GM10266 (cell line): ENCODE results near the gene RPS19.
A peak's percentile ranks its signal among the peaks of the same experiment; 100 is the strongest.

Experiments used
- DNase-seq: peaks from one replicate; pipeline ENCODE4 v3.0.0; 2012; ENCODE audit errors: extremely low spot score
- TF ChIP-seq, protein P1 (sequence below): IDR thresholded peaks from 2 replicates; pipeline ENCODE4 v1.5.1; 2012; ENCODE audit warnings: mild to moderate bottlenecking, low read depth; ENCODE audit not compliant: control insufficient read depth, insufficient read depth; ENCODE audit errors: missing control alignments

The RPS19 gene

DNA sequence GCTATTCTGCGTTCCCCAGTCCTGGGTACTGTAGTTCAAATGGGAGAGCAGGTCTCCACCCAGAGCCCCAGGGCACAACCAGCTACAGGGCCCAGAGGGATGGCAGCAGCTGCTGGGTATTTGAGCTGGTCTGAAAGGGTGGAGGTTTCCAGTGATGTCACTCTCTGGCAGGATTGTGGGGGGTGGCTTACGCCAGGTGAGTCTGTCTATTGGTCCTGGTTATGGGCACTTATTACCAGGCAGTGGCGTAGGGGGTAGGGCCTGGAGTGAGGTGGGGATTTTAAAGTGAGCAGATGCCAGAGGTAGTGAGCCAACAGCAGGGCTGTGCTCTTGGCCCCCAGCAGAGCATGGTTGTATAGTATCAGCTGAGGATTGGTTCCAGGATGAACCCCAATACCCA is 6.2 kb downstream of the RPS19 start:
- TF ChIP-seq, protein P1, sequence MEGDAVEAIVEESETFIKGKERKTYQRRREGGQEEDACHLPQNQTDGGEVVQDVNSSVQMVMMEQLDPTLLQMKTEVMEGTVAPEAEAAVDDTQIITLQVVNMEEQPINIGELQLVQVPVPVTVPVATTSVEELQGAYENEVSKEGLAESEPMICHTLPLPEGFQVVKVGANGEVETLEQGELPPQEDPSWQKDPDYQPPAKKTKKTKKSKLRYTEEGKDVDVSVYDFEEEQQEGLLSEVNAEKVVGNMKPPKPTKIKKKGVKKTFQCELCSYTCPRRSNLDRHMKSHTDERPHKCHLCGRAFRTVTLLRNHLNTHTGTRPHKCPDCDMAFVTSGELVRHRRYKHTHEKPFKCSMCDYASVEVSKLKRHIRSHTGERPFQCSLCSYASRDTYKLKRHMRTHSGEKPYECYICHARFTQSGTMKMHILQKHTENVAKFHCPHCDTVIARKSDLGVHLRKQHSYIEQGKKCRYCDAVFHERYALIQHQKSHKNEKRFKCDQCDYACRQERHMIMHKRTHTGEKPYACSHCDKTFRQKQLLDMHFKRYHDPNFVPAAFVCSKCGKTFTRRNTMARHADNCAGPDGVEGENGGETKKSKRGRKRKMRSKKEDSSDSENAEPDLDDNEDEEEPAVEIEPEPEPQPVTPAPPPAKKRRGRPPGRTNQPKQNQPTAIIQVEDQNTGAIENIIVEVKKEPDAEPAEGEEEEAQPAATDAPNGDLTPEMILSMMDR, result no peak
- DNase-seq, result no peak

DNA sequence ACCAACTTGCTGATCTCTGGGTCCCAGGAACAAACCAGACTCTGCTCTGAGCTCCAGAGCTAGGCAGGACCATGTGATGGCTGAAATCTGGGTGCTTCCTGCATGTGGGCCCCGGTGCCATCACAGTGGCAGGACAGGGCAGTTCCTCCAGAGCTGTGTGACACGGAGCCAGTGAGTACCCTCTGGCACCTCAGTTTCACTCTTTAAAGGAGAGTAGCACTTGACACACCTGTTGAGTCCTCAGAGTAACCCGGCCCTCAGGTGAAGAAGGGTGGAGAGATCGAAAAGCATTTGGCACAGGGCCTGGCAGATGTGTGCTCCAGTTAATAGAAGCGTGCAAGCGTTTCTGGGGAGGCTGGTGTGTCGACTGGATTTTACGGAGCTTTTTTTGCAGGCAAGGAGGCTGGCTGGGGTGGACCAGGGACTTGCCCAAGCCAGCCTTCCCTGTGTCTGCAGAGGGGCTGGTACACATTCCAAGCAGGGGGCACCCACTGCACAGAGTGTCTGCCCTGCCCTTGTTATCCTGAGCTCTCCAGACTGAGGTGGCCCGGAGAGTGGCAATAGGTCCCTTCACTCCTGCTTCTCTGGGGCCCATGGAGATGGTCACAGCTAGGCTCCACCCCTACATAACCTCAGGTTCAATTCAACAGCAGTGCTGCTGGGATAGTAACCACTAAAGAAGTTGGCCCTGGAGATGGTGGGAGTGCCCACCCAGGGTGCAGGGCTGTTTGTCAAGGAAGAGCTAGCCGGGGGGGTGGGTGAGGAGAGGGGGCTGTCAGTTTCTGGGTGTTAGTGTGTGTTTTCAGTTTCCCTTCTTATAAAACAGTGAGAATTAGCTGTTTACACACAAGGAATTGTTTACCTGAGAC is 8.3 kb downstream of the RPS19 start:
- TF ChIP-seq, protein P1, result no peak
- DNase-seq, result no peak

DNA sequence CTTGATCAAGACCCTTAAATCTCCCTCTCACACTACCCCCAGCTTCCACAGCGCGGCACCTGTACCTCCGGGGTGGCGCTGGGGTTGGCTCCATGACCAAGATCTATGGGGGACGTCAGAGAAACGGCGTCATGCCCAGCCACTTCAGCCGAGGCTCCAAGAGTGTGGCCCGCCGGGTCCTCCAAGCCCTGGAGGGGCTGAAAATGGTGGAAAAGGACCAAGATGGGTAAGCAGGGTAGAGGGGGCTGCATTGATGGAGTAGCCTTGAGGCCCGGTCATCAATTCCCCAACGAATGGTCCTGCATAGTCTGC is 8.9 kb downstream of the RPS19 start:
- TF ChIP-seq, protein P1, result no peak
- no peak for DNase-seq

DNA sequence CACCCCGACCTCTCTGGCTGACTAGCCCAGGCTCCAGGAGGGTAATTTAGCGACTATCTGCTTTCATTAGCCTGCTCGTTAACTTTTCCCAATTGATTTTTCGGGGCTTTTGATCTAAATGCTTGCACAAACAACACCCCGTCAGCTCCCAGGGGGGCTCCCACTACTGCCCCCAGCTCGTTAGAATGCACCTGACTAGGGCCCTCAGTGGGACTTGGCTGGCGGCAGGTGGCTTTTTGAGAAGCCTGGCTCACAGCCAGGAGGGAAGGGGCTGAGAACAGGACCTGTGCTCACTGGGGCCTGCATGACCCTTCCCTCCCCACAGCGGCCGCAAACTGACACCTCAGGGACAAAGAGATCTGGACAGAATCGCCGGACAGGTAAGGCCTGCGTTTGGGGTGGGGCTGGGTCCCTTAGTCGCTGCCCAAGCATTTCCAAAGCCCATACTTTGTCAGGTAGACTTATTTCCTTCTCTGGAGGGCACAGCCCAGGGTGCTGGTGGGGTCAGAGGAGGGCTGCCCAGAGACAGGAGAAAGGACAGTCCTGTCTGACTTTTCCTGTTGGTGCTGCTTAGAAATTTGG is 9.4 kb downstream of the RPS19 start:
- no peak for DNase-seq
- TF ChIP-seq, protein P1, result no peak

DNA sequence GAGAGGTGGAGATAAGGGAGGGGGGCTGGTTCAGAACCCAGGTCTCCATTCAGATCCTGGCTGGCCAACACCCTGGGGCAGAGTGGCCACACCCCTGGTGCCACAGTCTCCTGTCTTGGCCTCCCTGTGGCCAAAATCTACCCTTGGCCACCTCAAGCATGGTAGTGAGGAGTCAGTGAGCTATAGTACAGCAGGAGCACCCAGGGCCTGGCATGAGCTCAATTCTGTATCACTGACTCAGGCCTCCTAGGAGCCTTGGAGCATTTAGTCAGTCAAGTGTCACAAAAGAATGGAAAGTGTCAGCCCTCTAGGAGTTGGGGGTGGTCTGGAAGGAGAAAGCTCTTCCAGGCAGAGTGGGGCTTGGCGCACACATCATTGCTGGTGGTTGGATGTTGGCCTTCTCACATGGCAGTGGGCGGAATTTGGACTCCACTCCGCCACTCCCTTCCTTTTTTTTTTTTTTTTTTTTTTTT is 10.4 kb downstream of the RPS19 start:
- no peak for DNase-seq
- TF ChIP-seq, protein P1, result no peak

DNA sequence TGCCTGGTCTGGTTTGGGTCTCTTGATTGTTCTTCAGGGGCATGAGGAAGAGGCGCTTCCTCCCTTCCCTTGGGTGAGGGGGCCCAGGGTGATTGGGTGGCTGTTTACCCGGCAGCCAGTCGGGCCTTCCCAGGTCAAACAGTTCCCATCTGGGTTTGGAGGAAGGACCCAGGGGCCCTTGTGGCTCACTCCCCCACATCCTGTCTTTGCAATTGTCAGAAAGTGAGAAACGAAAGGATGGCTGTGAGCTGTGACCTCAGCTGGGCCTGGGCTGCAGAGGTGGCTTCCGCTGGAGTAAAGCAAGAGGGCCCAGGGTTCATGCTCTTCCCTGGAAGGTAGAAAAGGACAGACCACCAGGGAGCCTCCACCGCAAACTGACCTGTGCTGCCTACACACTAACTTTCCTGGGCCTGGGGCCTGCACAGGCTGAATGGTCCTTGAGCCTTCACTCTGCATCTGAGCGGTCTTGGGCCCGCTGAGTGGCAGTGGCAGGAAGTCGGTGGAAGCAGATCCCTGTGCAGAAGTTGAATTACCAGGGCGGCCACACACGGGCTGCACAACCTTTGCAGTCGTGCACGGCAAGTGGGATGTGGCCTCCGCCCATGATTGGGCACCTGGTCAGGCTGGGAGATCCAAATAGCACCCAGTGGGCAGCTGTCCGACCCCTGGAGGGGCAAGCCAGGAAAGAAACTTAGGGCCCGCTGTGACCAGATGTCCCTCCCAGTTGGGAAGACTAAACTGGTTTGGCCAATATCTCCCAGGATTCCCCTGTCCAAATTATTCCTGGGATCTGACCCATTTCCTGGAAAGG is 11.7 kb downstream of the RPS19 start:
- TF ChIP-seq, protein P1, result no peak
- peak; percentile 78 for DNase-seq
